HepG2 (cell line): ENCODE results near the gene ZFP36. TPM values are rescaled to one million over a fixed set of nuclear protein-coding genes. Genes with fewer than 3 reads are reported as not detected.

Source experiments
- GTF2F1 ChIP-seq: fragments of 150-350 bp; IDR thresholded peaks from 2 replicates; pipeline ENCODE4 v1.6.1; 2014; ENCODE audit warnings: low read length
- IRF2 ChIP-seq: IDR thresholded peaks from 2 replicates; pipeline ENCODE4 v1.6.1; 2018; ENCODE audit warnings: missing genetic modification reagents, missing compliant biosample characterization
- ZC3H4 ChIP-seq: sonication (generic); formaldehyde crosslinking; IDR thresholded peaks from 2 replicates; pipeline ENCODE4 v1.4.0; 2020; ENCODE audit warnings: missing genetic modification reagents, borderline replicate concordance
- ZFP91 ChIP-seq: sonication (generic); formaldehyde crosslinking; IDR thresholded peaks from 2 replicates; pipeline ENCODE4 v1.9.0; 2022; ENCODE audit warnings: missing genetic modification reagents, mild to moderate bottlenecking, borderline replicate concordance
- ZNF770 ChIP-seq: sonication (generic); formaldehyde crosslinking; IDR thresholded peaks from 2 replicates; pipeline ENCODE4 v1.5.0; 2020; ENCODE audit warnings: mild to moderate bottlenecking, missing genetic modification reagents
- polyA plus RNA-seq, 8 experiments: library from polyadenylated mRNA; depleted of rRNA in 3 of 8; stranded (reverse) in 7 of 8; unstranded in 1 of 8; fragments of >200 nt; fragmentation: Illumina TruSeq in 4 of 8; extraction: Trizol in 4 of 8; gene quantifications; 2 replicates each; pipeline versions ENCODE4 v1.2.1 to v1.2.3, GENCODE V29; 2011 to 2016; ENCODE audit warnings: low read depth in 4 of 8, missing spikeins in 1 of 8, mixed read lengths in 1 of 8; ENCODE audit not compliant: insufficient read depth in 1 of 8
- total RNA-seq, 5 experiments: library from RNA; depleted of rRNA; stranded (reverse); fragments of >200 nt; fragmentation: Illumina TruSeq; extraction: Trizol; gene quantifications; 2 replicates each; pipeline ENCODE4 v1.2.3, GENCODE V29; 2016; ENCODE audit warnings: low read depth in 1 of 5
- TF ChIP-seq, protein P1 (sequence below): IDR thresholded peaks from 2 replicates; pipeline ENCODE4 v1.4.0; 2020; ENCODE audit warnings: mild to moderate bottlenecking, missing genetic modification reagents

The ZFP36 gene
- total and polyA plus RNA-seq, 2 of the 13 experiments (the other 11 are each of a cell fraction or from before 2014, with no cell fraction given) = 1.4 to 1.7 TPM

DNA sequence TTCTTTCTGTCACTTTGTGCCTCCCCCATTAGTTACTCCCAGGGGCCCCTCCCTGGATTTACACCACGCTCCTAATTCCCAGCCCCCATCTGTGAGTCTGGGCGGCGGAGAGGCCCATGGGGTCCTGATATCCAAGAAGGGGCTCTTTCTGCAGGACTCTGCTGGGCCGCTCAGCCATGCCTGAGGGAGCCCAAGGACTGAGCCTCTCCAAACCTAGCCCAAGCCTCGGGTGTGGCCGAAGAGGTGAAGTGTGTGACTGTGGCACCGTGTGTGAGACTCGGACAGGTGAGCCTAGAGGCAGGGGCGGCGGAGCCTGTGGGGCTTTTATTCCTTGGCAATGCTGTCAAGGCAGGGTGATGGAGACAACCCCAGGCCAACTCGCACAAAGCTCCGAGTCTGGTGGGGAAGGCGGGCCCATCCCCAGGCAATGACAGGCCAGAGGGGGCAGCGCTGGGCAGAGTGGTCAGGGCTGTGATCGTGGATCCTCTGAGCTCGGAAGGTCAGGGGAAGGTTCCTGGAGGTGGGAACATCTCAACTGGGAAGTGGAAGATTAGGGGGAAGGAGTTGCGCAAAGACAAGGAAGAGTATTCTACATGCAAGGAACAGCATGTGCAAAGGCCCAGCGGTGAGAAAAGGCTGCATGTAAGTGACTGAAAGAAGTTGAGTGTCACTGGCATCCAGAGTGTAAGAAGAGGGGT, 7.4 kb downstream of the ZFP36 start (continued):
- TF ChIP-seq, protein P1, sequence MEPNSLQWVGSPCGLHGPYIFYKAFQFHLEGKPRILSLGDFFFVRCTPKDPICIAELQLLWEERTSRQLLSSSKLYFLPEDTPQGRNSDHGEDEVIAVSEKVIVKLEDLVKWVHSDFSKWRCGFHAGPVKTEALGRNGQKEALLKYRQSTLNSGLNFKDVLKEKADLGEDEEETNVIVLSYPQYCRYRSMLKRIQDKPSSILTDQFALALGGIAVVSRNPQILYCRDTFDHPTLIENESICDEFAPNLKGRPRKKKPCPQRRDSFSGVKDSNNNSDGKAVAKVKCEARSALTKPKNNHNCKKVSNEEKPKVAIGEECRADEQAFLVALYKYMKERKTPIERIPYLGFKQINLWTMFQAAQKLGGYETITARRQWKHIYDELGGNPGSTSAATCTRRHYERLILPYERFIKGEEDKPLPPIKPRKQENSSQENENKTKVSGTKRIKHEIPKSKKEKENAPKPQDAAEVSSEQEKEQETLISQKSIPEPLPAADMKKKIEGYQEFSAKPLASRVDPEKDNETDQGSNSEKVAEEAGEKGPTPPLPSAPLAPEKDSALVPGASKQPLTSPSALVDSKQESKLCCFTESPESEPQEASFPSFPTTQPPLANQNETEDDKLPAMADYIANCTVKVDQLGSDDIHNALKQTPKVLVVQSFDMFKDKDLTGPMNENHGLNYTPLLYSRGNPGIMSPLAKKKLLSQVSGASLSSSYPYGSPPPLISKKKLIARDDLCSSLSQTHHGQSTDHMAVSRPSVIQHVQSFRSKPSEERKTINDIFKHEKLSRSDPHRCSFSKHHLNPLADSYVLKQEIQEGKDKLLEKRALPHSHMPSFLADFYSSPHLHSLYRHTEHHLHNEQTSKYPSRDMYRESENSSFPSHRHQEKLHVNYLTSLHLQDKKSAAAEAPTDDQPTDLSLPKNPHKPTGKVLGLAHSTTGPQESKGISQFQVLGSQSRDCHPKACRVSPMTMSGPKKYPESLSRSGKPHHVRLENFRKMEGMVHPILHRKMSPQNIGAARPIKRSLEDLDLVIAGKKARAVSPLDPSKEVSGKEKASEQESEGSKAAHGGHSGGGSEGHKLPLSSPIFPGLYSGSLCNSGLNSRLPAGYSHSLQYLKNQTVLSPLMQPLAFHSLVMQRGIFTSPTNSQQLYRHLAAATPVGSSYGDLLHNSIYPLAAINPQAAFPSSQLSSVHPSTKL = no peak
- TF ChIP-seq ZC3H4 (CRISPR knock-in tag) = no peak
- TF ChIP-seq GTF2F1 = no peak
- TF ChIP-seq ZNF770 (CRISPR knock-in tag) = no peak
- peak; percentile 62; the same call in 1 of the 2 replicates for TF ChIP-seq ZFP91 (CRISPR knock-in tag)
- no peak for TF ChIP-seq IRF2 (CRISPR knock-in tag)
